ENCODE measurements around the gene TMEM80.
"Not testable (repeated sequence)": the region's sequence is repeated elsewhere in the genome, so short reads cannot be mapped to it uniquely, and the experiment has no call there.

The TMEM80 gene

DNA sequence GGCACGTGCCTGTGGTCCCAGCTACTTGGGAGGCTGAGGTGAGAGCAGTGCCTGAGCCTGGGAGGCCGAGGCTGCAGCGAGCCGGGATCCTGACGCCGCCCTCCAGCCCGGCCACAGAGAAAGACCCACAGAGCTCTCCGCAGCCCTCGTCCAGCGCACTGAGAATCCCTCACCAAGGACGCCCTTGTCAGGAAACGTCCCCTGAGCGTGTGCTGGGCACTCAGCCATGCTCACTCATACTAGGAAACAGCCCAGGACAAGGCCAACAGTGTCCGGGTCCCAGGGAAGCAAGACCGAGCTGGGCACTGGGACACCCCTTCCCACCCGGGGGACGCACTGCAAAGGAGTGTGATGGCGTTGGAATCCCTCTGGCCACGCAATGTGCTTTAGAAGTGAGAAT lies 15.1 kb upstream of the TMEM80 start:
- DNase-seq: no peak

DNA sequence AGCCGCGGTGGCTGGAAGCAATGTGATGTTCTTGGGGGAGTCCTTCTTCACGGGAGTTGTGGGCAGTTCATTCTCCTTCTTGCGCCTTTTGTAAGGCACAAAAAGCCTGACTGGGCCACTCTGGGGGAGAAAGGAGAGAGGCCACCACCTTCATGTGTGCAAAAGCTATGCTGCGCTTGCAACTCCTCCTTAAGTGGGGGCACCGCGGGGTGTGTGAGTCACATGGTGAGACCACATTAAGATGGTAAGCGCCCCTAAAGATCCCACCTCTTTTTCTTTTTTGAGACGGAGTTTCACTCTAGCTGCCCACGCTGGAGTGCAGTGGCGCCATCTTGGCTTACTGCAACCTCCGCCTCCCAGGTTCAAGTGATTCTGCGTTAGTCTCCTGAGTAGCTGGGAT lies 14.6 kb upstream of the TMEM80 start:
- no peak for DNase-seq

DNA sequence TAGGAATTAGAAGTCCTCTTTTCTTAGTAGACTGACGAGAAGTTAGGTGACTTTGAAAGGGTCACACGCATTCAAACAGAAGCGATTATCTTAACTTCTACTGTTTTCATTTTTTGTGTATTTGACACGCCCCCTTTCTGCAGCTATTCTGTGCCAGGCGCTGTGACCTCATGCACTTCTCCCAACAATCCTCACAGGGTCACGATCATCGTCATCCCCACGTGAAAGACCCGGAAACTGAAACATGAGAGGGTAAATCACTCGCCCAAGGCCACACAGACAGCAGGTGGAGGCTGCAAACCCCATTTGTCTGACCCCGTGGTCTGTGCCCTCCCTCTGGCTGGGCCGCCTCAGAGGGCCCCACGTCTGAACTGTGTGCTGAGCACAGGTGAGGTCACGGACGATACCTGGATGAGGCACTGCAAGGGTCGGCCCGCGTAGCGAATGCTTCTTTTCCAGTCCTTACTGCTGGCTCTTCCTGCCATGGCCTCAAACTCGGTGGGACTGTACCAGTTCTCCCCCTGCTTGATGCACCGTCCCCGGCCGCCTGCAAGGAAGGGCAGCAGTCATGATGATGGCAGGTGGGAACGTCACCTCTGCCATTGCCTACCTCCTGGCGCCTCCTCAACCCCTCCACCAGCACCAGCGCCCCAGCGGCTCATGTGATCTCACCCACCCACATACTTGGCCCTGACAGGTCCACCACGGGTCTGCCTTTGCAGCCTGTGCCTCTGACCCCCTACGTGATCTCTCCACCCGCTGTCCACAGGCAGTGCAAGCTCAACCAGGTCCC lies 9.0 kb upstream of the TMEM80 start:
- no peak for DNase-seq

DNA sequence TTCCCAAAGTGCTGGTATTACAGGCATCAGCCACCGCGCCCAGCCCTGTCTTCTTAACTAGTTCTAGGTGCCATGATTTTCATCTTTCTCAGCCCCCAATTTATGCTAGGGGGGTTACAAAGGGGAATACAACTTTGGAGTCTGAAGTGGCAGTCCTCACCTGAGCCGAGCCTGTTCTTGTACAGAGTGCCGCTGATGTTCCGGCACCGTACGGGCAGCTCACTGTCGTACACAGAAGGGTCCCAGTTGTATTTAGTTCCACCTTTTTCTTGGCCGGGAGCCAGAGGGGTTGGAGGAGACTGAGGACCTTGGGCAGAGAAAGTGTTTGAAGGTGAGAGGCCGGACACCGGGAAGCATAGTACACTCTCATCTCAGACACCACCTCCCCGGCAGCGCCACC lies 7.9 kb upstream of the TMEM80 start:
- no peak for DNase-seq

DNA sequence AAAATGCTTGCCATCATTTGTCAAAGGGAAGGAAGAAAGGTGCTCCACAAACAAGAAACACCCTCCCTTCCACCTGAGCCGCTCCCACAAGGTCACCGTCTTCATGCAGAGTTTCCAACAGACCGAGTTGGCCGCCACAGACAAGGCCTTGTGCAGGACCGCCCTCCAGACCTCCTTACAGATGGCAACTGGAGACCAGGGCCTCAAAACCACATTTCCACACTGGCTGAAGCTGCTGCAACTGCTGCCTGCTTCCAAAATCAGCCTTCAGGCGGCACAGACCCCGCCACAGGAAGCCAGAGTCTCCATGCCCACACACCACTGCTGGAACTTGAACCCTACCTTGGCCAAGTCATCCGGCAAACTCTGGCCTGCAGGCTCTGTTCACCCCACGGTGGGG lies 6.9 kb upstream of the TMEM80 start:
- DNase-seq: no peak

DNA sequence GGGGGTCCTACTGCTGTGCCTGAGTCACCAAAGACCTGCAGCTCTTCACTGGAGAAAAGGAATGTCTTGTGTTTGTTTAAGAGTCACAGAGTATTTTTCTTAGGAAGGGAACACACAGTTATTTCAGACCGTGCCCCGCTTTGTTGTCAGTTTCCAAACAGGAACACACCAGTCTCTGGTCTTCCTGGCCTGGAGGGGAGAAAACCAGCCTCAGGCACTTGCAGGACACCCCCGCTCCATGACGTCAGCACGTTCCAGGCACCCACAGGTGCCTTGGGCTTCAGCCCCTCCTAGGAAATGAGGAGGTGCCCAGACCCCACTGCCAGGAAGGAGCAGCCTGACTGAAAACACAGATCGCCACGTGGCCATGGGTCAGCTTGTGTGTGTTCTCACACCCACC lies 6.0 kb upstream of the TMEM80 start:
- DNase-seq: no peak

DNA sequence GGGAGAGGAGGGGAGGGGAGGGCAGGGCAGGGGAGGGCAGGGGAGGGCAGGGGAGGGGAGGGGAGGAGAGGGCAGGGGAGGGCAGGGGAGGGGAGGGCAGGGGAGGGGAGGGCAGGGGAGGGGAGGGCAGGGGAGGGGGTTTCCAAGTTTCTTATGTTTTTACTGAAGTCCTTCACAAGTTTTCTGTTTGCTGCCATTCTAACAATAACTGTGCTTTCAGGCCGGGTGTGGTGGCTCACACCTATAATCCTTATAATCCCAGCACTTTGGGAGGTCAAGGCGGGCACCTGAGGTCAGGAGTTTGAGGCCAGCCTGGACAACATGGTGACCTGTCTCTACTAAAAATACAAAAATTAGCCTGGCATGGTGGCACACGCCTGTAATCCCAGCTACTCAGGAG lies 5.4 kb upstream of the TMEM80 start:
- DNase-seq: not testable (repeated sequence)

DNA sequence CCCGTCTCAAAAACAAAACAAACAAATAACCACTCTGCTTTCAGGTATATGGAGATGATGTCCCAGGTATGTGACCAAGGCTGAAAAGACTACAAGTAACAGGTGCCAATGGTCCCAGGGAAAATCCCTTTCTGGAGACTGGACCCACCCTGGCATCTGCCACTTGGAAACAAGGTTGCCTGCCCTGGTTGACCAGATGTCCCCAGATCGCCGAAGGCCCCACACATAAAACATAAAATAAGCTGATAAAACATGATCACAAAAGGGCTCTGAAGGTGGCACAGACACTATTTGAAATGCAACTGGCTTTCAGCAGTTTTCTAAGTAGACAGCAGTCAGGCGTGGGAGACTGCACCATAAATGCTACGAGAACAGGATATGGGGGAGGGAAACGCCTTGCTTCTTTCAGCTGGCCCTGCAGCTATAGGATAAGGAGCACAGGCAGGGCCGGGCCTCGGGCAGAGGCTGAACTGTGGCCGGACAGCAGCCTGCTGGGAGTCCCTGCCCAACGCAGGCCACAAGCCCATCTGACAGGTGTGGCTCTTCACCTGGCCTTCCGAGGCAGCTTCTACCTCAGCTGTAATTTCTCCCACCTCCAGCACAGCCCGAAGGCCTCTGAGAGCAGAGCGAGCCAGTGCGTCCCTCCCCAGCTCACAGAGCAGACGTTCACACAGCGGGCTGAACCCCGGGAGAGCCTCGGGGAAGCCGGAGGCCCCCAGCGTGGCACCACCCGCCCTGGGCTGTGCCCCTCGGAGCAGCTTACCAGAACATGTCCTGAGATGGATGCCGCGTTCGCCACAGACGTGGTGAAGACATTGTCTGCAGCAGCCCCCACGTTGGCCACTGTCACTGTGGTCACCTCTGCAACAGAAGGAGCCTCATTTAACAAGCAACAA lies 4.6 kb upstream of the TMEM80 start:
- no peak for DNase-seq

DNA sequence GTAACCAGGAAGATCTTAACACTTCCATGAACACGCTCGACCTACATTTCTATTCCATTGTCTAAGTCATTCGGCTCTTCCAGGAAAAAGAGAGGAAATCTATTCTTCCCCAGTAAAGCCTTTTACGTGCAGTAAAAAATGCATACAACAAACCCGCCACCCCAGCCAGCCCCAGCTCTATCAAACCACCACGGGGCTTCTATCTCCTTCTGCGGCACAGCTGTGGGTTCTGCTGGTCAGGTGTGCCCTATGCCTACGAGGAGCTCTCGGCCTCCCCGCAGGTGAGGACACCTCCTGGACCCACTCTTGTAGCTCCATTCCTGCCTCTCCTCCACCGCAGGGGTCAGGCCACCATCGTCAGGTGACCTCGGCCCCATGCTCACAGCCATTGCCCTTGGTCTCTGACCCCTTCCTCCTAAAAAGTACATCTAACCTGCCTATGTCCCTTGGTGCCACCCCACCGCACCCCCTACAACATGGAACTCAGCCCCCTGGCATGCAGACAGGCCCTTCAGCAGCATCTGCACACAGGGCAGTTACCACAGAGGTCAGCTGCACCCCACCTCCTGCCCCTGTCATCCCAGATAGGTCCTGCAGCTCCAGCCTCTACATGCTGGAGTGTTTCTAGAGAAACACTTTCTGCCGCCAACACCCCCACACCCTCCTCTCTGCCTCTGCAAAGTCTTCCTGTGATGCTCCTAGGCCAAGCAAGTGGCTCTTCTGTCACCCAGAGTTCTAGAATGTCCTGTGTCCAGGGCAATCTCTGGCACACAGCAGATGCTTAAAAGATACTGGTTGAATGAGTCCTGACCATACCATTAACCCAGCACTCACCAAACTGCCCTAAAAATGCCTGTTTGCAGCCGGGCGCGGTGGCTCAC lies 3.7 kb upstream of the TMEM80 start:
- no peak for DNase-seq

DNA sequence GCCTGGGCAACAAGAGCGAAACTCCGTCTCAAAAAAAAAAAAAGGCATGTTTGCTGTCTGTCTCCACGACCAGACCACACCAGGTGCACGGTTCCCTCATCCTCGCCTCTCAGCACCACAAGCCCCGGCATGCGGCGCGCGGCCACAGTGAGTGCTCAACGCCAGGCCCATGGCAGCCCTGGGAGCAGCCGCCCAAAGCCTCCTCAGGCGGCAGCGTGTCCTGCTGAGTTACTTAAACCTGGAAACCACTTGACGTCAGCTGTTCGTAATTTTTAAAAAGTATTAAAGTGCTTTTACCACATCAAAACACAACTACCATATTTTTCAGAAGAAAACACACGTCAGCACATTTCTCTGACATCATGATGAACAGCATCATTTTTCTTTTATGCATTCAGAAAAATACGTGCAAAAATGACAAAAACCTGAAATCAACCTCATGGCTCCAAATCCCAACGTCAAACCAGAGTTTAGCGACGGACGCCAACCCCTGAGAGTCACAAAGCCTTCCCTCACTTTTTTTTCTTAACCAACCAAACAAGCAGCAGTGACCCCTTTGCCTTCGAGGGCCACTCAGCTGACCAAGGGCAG lies 2.7 kb upstream of the TMEM80 start:
- DNase-seq: no peak

DNA sequence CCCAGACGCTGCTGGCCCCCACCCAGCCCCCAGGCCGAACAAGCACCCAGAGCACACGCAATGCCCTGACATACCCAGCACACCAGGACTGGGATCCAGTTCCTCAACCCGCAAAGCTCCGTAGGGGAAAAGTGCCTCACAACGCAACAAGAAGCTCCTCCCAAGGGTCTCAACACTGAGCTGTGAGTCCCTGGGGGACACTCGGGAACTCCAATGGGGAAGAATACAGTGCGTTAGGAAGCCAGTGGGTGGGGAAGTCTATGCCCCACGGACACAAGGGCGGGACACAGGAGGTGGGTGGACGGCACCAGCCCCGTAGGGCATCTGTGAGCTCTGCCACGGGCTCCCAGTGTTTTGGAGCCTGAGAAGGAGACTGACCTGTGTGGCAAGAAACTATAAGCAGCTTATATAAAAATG lies 2.2 kb upstream of the TMEM80 start:
- DNase-seq: no peak

DNA sequence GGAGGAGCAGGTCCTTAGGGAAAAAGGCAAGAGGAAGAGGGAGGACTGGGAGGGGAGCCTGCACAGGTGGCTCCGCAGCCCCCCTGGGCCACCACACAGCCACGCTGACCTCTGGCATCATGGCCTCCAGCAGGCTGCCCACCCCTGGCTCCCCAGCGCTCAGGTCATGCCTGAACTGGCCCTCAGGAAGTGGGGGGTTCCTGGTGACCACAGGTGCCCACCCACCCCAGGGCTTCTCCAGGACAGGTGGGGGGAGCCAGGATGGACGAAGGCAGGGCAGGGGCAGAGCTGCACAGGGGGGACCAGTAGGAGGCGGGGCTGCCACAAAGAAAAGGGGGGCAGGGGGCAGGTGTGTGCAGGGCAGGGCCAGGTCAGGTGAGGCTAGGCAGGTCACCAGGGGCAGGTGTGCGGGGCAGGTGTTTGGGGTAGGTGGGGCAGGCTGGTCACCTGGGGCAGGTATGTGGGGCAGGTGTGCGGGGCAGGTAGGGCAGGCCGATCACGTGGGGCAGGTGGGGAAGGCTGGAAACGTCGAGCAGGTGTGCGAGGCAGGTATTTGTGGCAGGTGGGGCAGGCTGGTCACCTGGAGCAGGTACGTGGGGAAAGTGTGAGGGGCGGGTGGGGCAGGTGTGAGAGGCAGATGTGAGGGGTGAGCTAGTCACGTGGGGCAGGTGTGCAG lies 1.6 kb upstream of the TMEM80 start:
- no peak for DNase-seq

DNA sequence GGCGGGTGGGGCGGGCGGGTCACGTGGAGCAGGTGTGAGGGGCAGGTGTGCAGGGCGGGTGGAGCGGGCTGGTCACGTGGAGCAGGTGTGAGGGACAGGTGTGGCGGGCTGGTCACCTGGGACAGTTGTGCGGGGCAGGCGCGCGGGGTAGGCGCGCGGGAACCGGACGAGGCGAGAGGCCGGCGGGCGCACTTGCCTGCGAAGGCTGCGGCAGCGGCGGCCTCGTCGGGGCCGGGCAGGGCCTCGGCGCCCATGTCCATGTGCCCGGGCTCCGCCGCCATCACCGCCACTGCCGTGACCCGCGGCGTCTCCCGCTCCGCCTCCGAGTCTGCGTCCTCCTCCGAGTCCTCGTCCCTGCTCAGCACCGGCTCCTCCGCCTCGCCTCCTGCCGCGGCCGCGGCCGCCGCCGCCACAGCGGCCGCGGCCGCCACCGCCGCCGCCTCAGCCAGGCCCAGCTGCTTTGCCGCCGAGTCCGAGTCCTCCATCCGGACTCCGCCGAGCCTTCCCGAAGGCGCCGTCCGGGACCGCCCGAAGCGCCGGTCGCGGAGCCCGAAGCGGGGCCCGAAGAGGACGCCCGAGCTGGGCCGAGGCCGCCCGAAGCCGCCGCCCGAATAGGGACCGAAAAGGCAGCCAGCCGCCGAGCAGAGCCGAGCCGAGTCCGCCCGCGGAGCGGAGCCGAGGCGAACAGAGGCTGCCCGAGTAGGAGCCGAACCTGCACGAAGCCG lies 891 bp upstream of the TMEM80 start, which contains the start of gene DEAF1:
Gene DEAF1 (minus strand): TSS at position 660 of the 725 bp plus-strand sequence. CDS start 175 bp downstream, at position 485.
- DNase-seq: peak; percentile 95

DNA sequence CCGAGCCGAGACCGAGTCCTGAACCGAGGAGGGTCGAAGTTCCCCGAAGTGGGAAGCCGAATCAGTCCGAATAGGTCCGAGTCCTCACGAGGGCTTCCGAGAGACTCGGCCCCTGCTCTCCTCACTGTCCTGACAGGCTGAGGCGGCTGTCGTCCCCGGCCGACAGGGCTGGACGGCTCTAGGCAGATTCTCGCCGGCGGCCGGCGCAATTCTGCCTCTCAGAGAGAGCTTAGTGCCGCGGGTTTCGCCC lies 403 bp upstream of the TMEM80 start:
- no peak for DNase-seq

DNA sequence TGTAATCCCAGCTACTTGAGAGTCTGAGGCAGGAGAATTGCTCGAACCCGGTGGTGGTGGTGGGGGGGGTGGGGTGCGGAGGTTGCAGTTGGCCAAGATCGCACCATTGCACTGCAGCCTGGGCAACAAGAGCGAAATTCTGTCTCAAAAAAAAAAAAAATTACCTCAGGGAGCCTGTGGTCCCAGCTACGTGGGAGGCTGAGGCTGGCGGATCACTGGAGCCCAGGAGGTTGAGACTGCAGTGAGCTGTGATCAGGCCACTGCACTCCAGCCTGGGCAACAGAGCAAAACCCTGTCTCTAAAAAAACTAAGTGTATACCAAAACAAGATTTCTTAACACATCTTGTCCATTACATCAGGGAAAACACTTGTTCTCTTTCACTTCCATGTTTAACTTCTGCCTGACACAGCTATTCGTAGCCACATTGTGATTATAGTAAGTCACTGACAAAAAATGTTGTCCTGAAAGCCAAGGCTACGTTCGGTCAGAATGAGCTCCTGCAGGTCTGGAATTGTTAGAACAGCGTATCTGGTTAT lies 1.4 kb downstream of the TMEM80 start:
- no peak for DNase-seq

DNA sequence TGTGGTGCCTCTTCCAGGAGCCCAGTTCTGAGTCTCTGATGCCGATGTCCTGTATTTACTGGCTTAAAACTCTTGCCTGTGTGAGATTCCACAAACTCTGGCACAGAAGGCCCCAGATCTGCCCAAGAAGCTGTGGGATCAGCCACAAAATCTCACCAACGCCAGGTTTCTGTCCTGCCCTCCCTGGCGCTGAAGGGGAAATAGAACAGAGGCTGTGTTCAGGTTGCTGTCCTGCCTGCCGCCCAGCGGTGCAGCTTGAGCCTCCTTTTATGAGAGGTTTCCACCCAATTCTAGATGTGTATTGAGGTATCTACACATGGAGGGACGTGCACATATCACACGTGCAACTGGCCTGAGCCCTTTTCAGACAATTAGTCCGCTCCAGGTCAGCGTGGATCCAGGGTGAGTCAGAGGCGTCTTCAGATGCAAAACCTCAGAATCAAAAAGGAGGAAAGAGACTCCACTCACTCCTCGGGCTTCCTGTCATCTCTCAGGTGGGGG lies 2.2 kb downstream of the TMEM80 start:
- DNase-seq: no peak

DNA sequence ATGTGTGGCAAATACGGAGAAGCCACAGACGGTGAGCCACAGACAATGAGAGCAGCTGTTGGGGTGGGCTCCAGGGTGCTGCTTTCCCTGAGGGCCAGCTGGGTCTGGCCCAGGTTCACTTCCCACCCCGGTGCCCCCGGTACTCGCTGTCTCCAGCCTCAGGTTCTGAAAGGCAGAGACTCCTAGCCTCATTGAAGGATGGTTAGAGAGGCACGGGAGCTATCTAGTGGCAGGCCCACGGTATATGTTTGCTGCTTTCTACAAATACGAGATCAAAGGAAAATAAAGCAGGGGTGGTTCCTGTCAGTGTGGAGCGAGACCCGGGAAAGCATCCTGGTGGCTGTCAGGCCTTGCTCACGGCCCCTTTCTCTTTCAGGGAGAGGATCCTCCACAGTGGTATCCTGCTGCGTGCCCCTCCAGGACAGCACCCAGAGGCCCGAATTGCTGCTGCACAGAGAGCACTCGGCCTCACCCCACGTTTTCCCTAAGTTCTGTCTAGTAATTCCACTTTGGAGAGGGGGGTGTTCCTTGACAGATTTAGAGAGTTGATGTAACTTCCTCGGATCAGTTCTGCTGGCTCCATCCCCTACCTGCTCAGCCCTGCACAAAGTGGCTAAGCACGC lies 3.0 kb downstream of the TMEM80 start:
- no peak for DNase-seq

DNA sequence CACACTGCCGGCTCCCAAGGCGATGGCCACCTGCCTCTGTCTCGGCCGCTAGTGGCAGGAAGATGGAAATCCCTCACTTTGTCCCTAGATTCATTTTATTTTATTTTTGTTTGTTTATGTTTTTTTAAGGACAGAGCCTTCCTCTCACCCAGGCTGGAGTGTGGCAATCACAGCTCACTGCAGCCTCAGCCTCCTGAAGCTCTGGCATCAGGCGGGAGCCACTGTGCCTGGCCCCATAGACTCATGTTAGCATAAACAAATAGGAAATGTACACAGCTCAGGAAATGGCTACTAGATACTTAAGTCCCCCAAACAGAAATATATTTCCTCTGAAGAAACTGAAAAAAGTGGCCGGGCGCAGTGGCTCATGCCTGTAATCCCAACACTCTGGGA lies 3.5 kb downstream of the TMEM80 start:
- DNase-seq: no peak

DNA sequence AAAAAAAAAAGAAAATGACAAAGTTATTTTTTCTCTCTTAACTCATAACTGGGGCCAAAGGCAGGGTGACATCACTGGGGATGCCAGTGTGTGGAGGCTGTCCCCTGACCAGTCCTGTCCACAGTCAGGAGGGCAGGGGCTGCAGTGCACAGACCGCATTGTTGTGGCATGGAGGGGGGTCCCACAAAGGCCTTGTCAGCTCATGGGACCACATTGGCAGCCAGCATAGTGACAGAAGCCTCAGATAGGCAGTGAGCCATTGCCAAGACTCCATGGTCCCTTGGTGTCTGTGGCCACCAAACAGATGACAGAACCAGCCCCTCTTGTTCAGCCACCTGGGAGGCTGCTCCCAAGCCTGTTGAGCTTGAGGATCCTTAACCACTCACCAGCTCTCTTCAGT lies 4.1 kb downstream of the TMEM80 start:
- DNase-seq: no peak

DNA sequence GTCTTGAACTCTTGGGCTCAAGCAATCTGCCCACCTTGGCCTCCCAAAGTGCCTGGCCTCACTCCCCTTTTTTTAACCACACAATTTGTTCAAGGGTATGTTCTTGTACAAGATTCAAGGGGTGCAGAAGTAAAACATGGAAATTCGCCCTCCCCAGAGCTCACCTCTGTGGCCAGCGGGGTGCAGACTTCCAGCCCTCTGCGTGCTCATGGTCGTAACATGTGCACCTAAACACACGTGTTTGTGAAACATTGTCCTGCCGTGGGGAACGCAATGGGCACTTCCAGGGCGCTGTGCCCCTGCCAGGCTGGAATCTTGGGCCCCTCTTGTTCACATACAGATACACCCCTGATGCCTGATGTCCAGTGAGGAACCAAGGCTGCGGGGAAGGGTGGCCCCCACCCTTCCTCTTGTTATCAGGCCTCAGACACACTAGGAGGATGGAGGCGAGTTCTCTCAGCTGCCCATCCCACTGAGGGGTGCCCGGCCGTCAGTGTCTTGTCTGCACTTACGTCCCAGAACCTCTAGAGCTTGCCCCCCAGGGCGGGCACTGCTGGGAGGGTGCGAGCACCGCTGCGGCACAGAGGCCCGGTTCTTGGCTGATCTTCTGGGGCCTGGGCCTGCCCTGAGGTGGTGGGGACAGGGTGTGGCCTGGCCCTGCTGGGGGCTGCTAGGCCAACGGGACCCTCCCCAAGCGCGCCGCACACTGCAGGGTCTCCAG lies 6.3 kb downstream of the TMEM80 start:
- no peak for DNase-seq

Measured in amniotic stem cell (primary cell).